Measurements from ENCODE around the gene ROPN1. TPM values are rescaled to one million over a fixed set of nuclear protein-coding genes. Genes with fewer than 3 reads are reported as not detected.
"Not testable (repeated sequence)": the region's sequence is repeated elsewhere in the genome, so short reads cannot be mapped to it uniquely, and the experiment has no call there.

Gene ROPN1
- total RNA-seq, 4 donors from 2014 or later, result not detected

- no peaks in the 10 kb centered on the region for H3K9me3 ChIP-seq
- H3K4me3 ChIP-seq, result no peak overlapping the region
- H3K4me1 ChIP-seq, result no peaks in the 10 kb centered on the region
- H3K27me3 ChIP-seq, result no peaks in the 10 kb centered on the region
- TF ChIP-seq POLR2A (IDR thresholded peaks at IDR 0.05) (no peak), CTCF (IDR thresholded peaks at IDR 0.05) (no peak)
- no peak for DNase-seq
- no peaks in the 10 kb centered on the region for H3K36me3 ChIP-seq
- no peak overlapping the region for H3K27ac ChIP-seq
Observed at GRCh38 chr3:123980539-123980938, 11.4 kb downstream of the ROPN1 start.

- H3K27ac ChIP-seq, H3K27me3 ChIP-seq, H3K9me3 ChIP-seq, H3K4me1 ChIP-seq, H3K36me3 ChIP-seq: not testable (repeated sequence)
- peak in 2 of 3 donors; percentile 16 to 65 for DNase-seq
- TF ChIP-seq CTCF (IDR thresholded peaks at IDR 0.05), result peak in 5 of 6 experiments; percentile 45 to 69 (median 56)
- peak overlapping the region in 2 of 4 donors; percentile 18 to 21 for H3K4me3 ChIP-seq
Observed at GRCh38 chr3:123979525-123980501, 12.1 kb downstream of the ROPN1 start.

- not testable (repeated sequence) for H3K4me1 ChIP-seq, DNase-seq, H3K4me3 ChIP-seq, H3K27ac ChIP-seq, H3K9me3 ChIP-seq, H3K27me3 ChIP-seq, H3K36me3 ChIP-seq
Observed at GRCh38 chr3:123976904-123977303, 15.0 kb downstream of the ROPN1 start.

- H3K27me3 ChIP-seq, DNase-seq, H3K4me3 ChIP-seq, H3K9me3 ChIP-seq, H3K27ac ChIP-seq, H3K4me1 ChIP-seq, H3K36me3 ChIP-seq: not testable (repeated sequence)
Observed at GRCh38 chr3:123976181-123976898, 15.6 kb downstream of the ROPN1 start.

GRCh38 chr3:123975030-123975429 is 16.9 kb downstream of the ROPN1 start:
- not testable (repeated sequence) for H3K9me3 ChIP-seq

GRCh38 chr3:123971406-123971805 is 20.5 kb downstream of the ROPN1 start:
- H3K27ac ChIP-seq, result no peak overlapping the region

More at GRCh38 chr3:123975030-123975429, 16.9 kb downstream of the ROPN1 start:
- H3K27me3 ChIP-seq, DNase-seq, H3K27ac ChIP-seq, H3K4me3 ChIP-seq, H3K36me3 ChIP-seq, H3K4me1 ChIP-seq: not testable (repeated sequence)

GRCh38 chr3:123967260-123967659 is 24.7 kb downstream of the ROPN1 start:
- H3K9me3 ChIP-seq, H3K27me3 ChIP-seq, H3K4me3 ChIP-seq, DNase-seq, H3K36me3 ChIP-seq, H3K27ac ChIP-seq, H3K4me1 ChIP-seq: not testable (repeated sequence)

More at GRCh38 chr3:123971406-123971805, 20.5 kb downstream of the ROPN1 start:
- TF ChIP-seq POLR2A (IDR thresholded peaks at IDR 0.05) (no peak), CTCF (IDR thresholded peaks at IDR 0.05) (no peak)
- H3K36me3 ChIP-seq, result no peaks in the 10 kb centered on the region
- no peak for DNase-seq
- H3K9me3 ChIP-seq, result no peaks in the 10 kb centered on the region
- H3K27me3 ChIP-seq, result no peaks in the 10 kb centered on the region
- H3K4me1 ChIP-seq, result no peaks in the 10 kb centered on the region
- H3K4me3 ChIP-seq, result no peak overlapping the region

- not testable (repeated sequence) for H3K27me3 ChIP-seq, H3K9me3 ChIP-seq, DNase-seq, H3K36me3 ChIP-seq, H3K4me1 ChIP-seq, H3K27ac ChIP-seq, H3K4me3 ChIP-seq
Observed at GRCh38 chr3:123966799-123967198, 25.1 kb downstream of the ROPN1 start.

GRCh38 chr3:123964793-123965192 is 27.1 kb downstream of the ROPN1 start:
- not testable (repeated sequence) for H3K9me3 ChIP-seq, H3K27me3 ChIP-seq, H3K36me3 ChIP-seq, H3K27ac ChIP-seq, H3K4me1 ChIP-seq, DNase-seq, H3K4me3 ChIP-seq

All from Peyer's patch (tissue), 4 donors.